ENCODE results near the gene SH3BP2.
A peak's percentile ranks its signal among the peaks of the same experiment; 100 is the strongest.

Gene SH3BP2

GRCh38 chr4:2839060-2839459, 46.2 kb downstream of the SH3BP2 start:
- DNase-seq (ENCODE audit: low read depth, low spot score): no peak
- H3K4me3 ChIP-seq (ENCODE audit: low read length): no peak overlapping the region; the same call in 1 of the 2 replicates

- H3K4me3 ChIP-seq (ENCODE audit: low read length): peak overlapping the region; percentile 83
- DNase-seq (ENCODE audit: low read depth, low spot score): no peak
These were observed 49.9 kb downstream of the SH3BP2 start for GRCh38 chr4:2842687-2843262.

DNA sequence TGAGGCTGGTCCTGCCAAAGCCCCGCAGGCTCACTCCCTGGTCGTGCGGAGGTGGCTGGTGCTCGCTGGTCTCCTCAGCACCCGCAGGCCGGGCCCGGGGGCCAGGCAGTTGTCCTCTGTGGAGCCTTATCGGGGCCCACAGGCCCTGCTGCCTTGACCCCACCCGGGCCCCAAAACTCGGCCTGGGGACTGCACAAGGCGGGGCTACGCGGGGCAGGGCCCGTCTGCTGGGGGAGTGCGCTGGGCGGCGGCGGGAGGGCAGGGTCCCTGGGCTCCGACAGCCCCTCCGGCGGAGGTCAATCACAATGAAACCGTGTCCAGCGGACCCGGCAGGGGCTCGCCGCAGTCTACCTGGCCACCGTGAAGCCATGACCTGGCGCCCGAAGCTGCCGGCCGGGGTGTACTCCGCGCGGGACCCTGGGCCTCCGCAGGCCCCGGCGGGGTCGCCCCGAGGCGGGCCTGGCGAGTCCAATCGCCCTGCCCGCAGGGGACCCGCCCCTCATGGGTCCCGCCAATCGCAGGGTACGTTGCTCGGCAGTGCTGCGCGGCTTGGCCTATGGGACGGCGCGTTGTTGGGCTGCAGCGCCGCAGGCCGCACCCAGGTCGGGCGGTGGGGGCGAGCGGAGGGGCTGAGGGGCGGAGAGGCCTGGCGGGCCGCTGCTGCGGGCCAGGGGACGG, 50.5 kb downstream of the SH3BP2 start, which contains the start of gene ADD1:
Gene ADD1, plus strand, starts transcription at position 582 of the 678 bp plus-strand sequence. CDS start 32,072 bp downstream, outside the sequence.
- peak within 1 kb of the TSS; percentile 83 for H3K4me3 ChIP-seq (ENCODE audit: low read length)
- DNase-seq (ENCODE audit: low read depth, low spot score): peak; percentile 87

- H3K4me3 ChIP-seq (ENCODE audit: low read length): peak overlapping the region; percentile 83
- DNase-seq (ENCODE audit: low read depth, low spot score): no peak
These were observed 51.2 kb downstream of the SH3BP2 start for GRCh38 chr4:2843941-2844584.

DNA sequence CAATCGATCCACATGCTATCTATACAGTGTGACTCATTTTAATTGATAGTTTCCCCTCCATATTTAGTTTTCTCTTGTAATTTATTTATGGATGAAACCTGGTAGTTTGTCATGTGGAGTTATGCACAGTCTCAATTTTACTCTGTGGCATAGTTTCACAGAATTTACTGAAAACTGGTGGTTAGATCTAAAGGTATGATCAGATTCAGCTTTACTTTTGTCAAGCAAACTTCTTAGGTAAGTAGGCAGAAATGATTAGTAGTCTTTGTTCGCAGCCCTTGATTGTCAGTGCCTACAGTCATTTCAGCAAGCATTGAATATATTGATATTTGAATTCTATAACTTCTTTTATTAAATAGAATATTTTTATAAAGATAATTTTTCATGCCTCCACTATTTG, 53.3 kb downstream of the SH3BP2 start:
- no peak for DNase-seq (ENCODE audit: low read depth, low spot score)
- no peak overlapping the region for H3K4me3 ChIP-seq (ENCODE audit: low read length)

DNA sequence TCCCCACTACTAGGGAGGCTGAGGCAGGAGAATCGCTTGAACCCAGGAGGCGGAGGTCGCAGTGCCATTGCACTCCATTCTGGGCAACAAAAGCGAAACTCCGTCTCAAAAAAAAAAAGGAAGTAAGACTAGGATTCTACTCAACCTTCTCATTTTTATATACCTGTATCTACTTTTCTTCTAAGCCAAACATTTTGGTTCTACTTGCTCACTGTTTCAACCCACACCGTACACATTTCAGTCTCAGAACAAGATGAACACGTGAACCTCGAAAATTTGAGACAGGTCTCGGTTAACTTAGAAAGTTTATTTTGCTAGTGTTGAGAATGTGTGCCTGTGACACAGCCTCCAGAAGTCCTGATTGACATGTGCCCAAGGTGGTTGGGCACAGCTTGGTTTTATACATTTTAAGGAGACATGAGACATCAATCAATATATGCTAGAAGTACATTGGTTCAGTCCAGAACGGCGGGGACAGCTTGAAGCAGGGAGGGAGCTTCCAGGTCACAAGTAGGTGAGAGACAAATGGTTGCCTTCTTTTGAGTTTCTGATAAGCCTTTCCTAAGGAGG, 54.5 kb downstream of the SH3BP2 start:
- DNase-seq (ENCODE audit: low read depth, low spot score): no peak
- no peak overlapping the region for H3K4me3 ChIP-seq (ENCODE audit: low read length)

- no peak overlapping the region for H3K4me3 ChIP-seq (ENCODE audit: low read length)
- no peak for DNase-seq (ENCODE audit: low read depth, low spot score)
These were observed 55.6 kb downstream of the SH3BP2 start for GRCh38 chr4:2848449-2848848.

DNA sequence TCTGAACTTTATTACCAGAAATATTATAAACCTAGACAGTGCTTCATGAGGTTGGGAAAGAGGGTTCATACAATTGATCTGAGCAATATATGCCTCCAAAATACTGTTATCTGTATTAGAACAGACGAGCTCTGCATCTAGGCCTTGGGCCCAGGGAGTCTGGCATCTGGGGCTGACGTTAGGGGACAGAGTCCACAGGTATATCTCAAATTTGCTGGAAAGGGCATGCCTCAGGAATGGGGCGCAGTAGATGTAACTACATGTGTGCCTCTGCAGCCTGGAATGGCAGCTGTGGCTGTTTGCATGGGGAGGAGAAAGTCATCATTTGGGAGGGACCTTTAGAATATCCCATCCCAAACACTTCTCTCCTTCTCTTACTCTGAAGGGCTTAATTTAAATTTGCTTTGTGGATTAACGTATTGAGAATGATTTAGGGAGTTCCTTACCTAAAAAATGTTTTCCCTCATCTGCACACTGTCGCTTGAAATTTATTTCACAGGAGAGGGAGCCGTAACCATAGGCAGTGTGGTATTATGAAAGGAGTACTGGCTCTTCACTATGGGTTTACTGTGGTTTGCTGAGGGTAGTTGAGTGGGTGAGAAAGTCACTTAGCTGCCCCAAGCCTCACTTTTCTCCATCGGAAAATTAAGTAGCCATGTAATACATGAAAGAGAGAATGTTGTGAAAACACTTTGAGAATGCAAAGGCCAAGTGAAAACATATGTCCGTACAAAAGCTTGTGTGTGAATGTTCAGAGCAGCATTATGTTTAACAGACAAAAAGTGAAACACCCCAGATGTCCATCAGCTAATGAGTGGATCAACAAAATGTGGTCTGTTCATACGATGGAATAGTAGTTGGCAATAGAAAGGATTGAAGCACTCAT, 56.6 kb downstream of the SH3BP2 start:
- H3K4me3 ChIP-seq (ENCODE audit: low read length): no peak overlapping the region
- no peak for DNase-seq (ENCODE audit: low read depth, low spot score)

- no peak overlapping the region for H3K4me3 ChIP-seq (ENCODE audit: low read length)
- DNase-seq (ENCODE audit: low read depth, low spot score): peak; percentile 80
These were observed 58.3 kb downstream of the SH3BP2 start for GRCh38 chr4:2850966-2851798.

DNA sequence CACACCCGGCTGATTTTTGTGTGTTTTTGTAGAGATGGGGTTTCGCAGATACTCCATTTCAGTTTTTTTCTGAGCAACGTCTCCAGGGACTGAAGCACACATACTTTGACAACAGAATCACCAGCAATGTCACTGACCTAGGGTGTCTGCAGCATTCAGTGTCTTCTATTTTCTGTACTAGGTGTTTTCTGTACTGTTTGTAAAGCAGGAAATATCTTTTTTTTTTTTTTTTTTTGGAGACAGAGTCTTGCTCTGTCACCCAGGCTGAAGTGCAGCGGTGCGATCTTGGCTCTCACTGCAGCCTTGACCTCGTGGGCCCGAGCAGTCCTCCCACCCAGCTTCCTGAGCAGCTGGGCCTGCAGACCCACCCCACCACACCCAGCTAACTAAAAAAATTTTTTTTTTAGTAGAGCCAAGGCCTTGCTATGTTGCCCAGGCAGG, 59.6 kb downstream of the SH3BP2 start:
- no peak for DNase-seq (ENCODE audit: low read depth, low spot score)
- H3K4me3 ChIP-seq (ENCODE audit: low read length): peak overlapping the region; percentile 4; the same call in 1 of the 2 replicates

- DNase-seq (ENCODE audit: low read depth, low spot score): no peak
- H3K4me3 ChIP-seq (ENCODE audit: low read length): no peak overlapping the region
These were observed 62.7 kb downstream of the SH3BP2 start for GRCh38 chr4:2855584-2855983.

DNA sequence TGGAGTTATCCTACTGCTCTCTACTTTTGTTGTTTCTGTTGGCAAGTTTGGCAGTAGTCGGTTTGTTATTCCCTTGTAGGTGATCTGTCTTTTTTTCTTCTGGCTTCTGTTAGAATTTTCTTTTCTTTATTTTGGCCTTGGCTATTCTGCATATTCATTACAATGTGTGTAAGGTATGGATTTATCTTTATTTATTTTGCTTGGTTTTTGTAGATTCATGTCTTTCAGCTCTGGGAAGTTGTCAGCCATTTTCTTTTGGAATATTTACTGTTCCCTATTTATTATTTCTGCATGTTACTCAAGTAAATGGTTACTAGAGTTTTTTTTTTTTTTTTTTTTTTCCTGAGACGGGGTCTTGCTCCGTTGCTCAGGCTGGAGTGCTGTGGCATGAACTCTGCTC, 63.4 kb downstream of the SH3BP2 start:
- H3K4me3 ChIP-seq (ENCODE audit: low read length): no peak overlapping the region
- DNase-seq (ENCODE audit: low read depth, low spot score): no peak

- no peak for DNase-seq (ENCODE audit: low read depth, low spot score)
- H3K4me3 ChIP-seq (ENCODE audit: low read length): no peak overlapping the region
These were observed 64.6 kb downstream of the SH3BP2 start for GRCh38 chr4:2857349-2857927.

DNA sequence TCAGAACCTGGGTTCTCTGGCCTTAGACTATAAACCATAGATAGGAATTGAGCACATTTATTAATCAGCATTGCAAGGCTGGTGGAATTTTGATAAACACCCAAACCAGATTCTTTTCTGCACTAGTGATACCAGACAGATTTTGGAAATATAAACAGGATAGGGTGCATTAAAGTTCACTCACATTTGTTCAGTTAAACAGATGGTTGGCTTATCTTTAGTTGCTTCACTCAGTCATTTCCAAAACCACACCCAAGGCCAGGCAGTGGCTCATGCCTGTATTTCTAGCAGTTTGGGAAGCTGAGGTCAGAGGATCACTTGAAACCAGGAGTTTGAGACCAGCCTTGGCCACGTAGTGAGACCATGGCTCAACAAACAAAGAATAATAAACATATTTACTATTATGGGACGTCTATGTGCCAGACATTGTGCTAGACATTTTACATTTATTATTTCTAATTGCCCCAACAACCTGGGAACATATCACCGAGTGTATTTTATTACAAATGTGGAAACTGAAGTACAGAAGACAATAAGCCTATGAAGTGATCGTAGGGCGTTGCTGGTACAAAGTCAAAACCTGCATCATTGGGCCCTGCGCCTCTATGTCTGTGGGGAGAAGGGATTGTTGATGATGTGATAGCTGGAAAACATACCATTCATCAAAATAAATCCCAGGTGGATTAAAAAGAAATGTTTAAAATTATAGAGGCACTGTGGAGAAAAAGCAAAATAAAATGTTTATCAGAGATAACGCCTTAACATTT, 65.7 kb downstream of the SH3BP2 start:
- no peak overlapping the region for H3K4me3 ChIP-seq (ENCODE audit: low read length)
- DNase-seq (ENCODE audit: low read depth, low spot score): no peak

DNA sequence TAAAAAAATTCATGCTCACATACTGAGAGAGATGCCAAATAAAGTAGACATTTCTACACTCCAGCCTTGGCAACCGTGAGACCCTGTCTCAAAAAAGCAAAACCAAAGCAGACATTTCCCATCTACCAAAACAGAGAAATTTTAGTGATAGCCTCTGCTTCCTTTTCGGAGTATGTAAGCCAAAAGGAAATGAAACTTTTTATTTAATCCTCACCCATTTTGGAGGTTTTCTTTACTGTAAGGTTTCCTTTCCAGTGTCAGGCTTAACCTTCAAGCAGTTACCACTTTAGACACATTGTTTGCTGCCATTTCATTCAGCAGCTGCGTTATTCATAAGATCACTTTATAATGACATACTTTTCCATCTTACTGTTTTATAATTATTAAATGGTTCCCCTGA, 66.6 kb downstream of the SH3BP2 start:
- H3K4me3 ChIP-seq (ENCODE audit: low read length): no peak overlapping the region
- no peak for DNase-seq (ENCODE audit: low read depth, low spot score)

- no peak for DNase-seq (ENCODE audit: low read depth, low spot score)
- no peak overlapping the region for H3K4me3 ChIP-seq (ENCODE audit: low read length)
These were observed 67.8 kb downstream of the SH3BP2 start for GRCh38 chr4:2860391-2861348.

Data from Jurkat, Clone E6-1 (cell line).